SH-SY5Y (cell line): ENCODE measurements around the gene STK32C.

Experiments
- GATA2 ChIP-seq: IDR thresholded peaks from 2 replicates; pipeline ENCODE4 v1.6.1; 2011; ENCODE audit warnings: mild to moderate bottlenecking, low read depth, low read length
- GATA3 ChIP-seq: IDR thresholded peaks from 2 replicates; pipeline ENCODE4 v1.6.1; 2011; ENCODE audit warnings: low read depth, mild to moderate bottlenecking, low read length, moderate library complexity

DNA sequence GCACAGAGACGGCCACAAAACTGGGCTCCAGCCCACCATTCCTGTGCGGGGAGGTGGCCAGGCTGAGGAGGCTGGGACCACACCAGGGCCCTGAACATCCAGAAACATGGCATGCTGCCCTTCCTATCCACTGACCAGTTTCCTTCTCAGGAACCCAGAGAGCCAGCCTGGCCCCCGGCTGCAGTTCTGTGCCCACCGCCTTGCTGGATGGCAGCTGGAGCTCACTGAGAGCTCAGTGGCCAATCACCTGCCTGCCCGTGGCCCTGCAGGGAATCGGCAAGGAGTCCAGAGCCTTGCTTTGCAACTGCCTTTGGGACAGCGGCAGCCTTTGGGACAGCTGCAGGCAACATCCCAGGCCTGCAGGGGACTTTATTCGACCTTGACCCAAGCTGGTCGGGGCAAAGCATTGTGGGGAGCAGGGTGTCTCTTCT lies 30.4 kb downstream of the STK32C start:
- no peak for TF ChIP-seq GATA3
- TF ChIP-seq GATA2, result no peak
